SK-N-SH (cell line): ENCODE results near the gene ENOX1.

Source experiments
- EP300 ChIP-seq, 2 experiments: IDR thresholded peaks; 2 replicates each; pipeline versions ENCODE4 v1.4.0 to v1.6.1; 2012; ENCODE audit warnings: borderline replicate concordance in 1 of 2, low read depth in 1 of 2, low read length in 1 of 2
- GABPA ChIP-seq: IDR thresholded peaks from 2 replicates; pipeline ENCODE4 v1.4.0; 2012; ENCODE audit warnings: low read depth, mild to moderate bottlenecking
- JUND ChIP-seq: IDR thresholded peaks from 2 replicates; pipeline ENCODE4 v1.4.0; 2012
- NFIC ChIP-seq: IDR thresholded peaks from 2 replicates; pipeline ENCODE4 v1.4.0; 2012; ENCODE audit warnings: borderline replicate concordance
- NRF1 ChIP-seq: IDR thresholded peaks from 2 replicates; pipeline ENCODE4 v1.6.1; 2012; ENCODE audit warnings: low read depth, mild to moderate bottlenecking, low read length
- POLR2AphosphoS5 ChIP-seq: IDR thresholded peaks from 2 replicates; pipeline ENCODE4 v1.6.1; 2012; ENCODE audit warnings: low read depth, low read length
- RFX5 ChIP-seq: IDR thresholded peaks from 2 replicates; pipeline ENCODE4 v1.6.1; 2012; ENCODE audit warnings: mild to moderate bottlenecking, improper control_type of control experiment, low read length
- TAF1 ChIP-seq: IDR thresholded peaks from 2 replicates; pipeline ENCODE4 v1.6.1; 2012; ENCODE audit warnings: low read depth, mild to moderate bottlenecking, low read length, moderate library complexity, borderline replicate concordance
- TCF12 ChIP-seq: IDR thresholded peaks from 2 replicates; pipeline ENCODE4 v1.4.0; 2012
- YY1 ChIP-seq: IDR thresholded peaks from 2 replicates; pipeline ENCODE4 v1.4.0; 2012; ENCODE audit warnings: low read depth, mild to moderate bottlenecking
- TF ChIP-seq, protein P1 (sequence below): IDR thresholded peaks from 2 replicates; pipeline ENCODE4; 2012
- TF ChIP-seq, protein P2 (sequence below): fragments of 200-600 bp; sonication (generic); IDR thresholded peaks from 2 replicates; pipeline ENCODE4 v1.6.1; 2017; ENCODE audit warnings: antibody characterized with exemption, mild to moderate bottlenecking, moderate library complexity
- TF ChIP-seq, protein P3 (sequence below): IDR thresholded peaks from 2 replicates; pipeline ENCODE4 v1.4.0; 2012; ENCODE audit warnings: low read depth, borderline replicate concordance

DNA sequence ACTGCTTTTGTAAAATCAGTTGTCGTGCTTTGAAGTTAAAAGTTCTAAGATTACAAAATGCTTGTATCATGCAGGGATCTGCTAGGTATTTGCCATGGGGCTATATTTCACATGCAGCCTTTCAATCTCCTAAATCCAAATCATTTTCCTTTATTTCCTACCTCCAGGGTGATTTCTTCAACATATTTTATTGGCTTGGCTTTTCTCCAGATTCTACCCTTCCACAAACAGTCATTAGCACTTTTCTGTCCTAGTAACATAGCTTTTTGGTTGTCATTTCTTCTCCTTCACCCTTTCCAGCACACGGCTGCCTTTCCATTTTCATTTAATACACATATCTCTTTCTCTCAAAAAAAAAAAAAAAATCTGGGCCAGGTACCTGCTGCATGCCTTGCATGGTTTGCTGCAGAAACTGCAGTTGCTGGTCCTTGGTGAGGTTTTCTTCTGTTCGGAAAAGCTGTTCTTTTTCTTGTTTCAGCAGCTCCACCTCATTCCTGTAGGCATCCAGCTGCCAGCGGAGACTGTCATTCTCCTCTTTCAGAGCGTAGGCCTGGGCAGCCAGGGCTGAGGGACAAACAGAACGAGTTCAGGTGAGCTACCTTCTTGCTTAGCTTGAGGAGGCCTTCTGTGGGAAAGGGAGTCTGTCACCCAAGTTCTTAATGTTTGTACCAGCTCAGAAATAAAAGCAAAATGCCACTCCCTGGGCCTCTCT, 488.6 kb downstream of the ENOX1 start:
- TF ChIP-seq JUND (no peak), EP300 (IDR thresholded peaks at IDR 0.05; ENCODE audit: borderline replicate concordance in 1 of 2, low read depth in 1 of 2, low read length in 1 of 2) (no peak), RFX5 (no peak), YY1 (no peak), POLR2AphosphoS5 (no peak), GABPA (no peak), TAF1 (no peak), TCF12 (no peak), NRF1 (no peak), NFIC (no peak)
- TF ChIP-seq, protein P1, sequence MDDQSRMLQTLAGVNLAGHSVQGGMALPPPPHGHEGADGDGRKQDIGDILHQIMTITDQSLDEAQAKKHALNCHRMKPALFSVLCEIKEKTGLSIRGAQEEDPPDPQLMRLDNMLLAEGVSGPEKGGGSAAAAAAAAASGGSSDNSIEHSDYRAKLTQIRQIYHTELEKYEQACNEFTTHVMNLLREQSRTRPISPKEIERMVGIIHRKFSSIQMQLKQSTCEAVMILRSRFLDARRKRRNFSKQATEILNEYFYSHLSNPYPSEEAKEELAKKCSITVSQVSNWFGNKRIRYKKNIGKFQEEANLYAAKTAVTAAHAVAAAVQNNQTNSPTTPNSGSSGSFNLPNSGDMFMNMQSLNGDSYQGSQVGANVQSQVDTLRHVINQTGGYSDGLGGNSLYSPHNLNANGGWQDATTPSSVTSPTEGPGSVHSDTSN, result no peak
- TF ChIP-seq, protein P2, sequence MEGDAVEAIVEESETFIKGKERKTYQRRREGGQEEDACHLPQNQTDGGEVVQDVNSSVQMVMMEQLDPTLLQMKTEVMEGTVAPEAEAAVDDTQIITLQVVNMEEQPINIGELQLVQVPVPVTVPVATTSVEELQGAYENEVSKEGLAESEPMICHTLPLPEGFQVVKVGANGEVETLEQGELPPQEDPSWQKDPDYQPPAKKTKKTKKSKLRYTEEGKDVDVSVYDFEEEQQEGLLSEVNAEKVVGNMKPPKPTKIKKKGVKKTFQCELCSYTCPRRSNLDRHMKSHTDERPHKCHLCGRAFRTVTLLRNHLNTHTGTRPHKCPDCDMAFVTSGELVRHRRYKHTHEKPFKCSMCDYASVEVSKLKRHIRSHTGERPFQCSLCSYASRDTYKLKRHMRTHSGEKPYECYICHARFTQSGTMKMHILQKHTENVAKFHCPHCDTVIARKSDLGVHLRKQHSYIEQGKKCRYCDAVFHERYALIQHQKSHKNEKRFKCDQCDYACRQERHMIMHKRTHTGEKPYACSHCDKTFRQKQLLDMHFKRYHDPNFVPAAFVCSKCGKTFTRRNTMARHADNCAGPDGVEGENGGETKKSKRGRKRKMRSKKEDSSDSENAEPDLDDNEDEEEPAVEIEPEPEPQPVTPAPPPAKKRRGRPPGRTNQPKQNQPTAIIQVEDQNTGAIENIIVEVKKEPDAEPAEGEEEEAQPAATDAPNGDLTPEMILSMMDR, result no peak
- TF ChIP-seq, protein P3, sequence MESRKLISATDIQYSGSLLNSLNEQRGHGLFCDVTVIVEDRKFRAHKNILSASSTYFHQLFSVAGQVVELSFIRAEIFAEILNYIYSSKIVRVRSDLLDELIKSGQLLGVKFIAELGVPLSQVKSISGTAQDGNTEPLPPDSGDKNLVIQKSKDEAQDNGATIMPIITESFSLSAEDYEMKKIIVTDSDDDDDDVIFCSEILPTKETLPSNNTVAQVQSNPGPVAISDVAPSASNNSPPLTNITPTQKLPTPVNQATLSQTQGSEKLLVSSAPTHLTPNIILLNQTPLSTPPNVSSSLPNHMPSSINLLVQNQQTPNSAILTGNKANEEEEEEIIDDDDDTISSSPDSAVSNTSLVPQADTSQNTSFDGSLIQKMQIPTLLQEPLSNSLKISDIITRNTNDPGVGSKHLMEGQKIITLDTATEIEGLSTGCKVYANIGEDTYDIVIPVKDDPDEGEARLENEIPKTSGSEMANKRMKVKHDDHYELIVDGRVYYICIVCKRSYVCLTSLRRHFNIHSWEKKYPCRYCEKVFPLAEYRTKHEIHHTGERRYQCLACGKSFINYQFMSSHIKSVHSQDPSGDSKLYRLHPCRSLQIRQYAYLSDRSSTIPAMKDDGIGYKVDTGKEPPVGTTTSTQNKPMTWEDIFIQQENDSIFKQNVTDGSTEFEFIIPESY, result no peak
